GM13977 (cell line): ENCODE results near the gene TIMP1.
A peak's percentile ranks its signal among the peaks of the same experiment; 100 is the strongest.

Experiments
- DNase-seq: peaks from one replicate; pipeline ENCODE4 v3.0.0; 2012; ENCODE audit warnings: low spot score
- CTCF ChIP-seq: IDR thresholded peaks from 2 replicates; pipeline ENCODE4 v1.5.1; 2012; ENCODE audit warnings: mild to moderate bottlenecking, control low read depth; ENCODE audit not compliant: insufficient read depth; ENCODE audit errors: extremely low read depth, missing control alignments
- in situ Hi-C: fragments of 300-500 bp; cut with MboI; formaldehyde crosslinking; loops from one replicate; pipeline ENCODE4 v1.12.0; 2022; ENCODE audit warnings: low sequenced_read_pairs, low pct_unique_long_range_greater_than_20kb, mixed read lengths, inconsistent platforms; ENCODE audit not compliant: unreplicated experiment

TIMP1 gene

GRCh38 chrX:47560179-47560933 is 21.9 kb upstream of the TIMP1 start:
- no peak for DNase-seq
- TF ChIP-seq CTCF = no peak
- in situ Hi-C loops = no loop called here

- in situ Hi-C loops = no loop called here
- TF ChIP-seq CTCF = no peak
- peak; percentile 89 for DNase-seq
Observed at GRCh38 chrX:47560934-47561658, 21.1 kb upstream of the TIMP1 start, which contains the start of gene ARAF. Gene ARAF (plus strand): TSS chrX:47561205. CDS start chrX:47562968, 1,763 bp downstream.

GRCh38 chrX:47561659-47562151 is 20.5 kb upstream of the TIMP1 start:
- no peak for DNase-seq
- TF ChIP-seq CTCF = no peak
- in situ Hi-C loops = no loop called here

- peak; percentile 36 for TF ChIP-seq CTCF
- no peak for DNase-seq
- in situ Hi-C loops = no loop called here
Observed at GRCh38 chrX:47562615-47563243, 19.5 kb upstream of the TIMP1 start.

- TF ChIP-seq CTCF = no peak
- in situ Hi-C loops = no loop called here
- no peak for DNase-seq
Observed at GRCh38 chrX:47563801-47564315, 18.4 kb upstream of the TIMP1 start.

GRCh38 chrX:47564438-47565085 is 17.7 kb upstream of the TIMP1 start:
- no peak for DNase-seq
- in situ Hi-C loops = no loop called here
- TF ChIP-seq CTCF = no peak
